Measurements from ENCODE around the gene FAM20B.

FAM20B gene

DNA sequence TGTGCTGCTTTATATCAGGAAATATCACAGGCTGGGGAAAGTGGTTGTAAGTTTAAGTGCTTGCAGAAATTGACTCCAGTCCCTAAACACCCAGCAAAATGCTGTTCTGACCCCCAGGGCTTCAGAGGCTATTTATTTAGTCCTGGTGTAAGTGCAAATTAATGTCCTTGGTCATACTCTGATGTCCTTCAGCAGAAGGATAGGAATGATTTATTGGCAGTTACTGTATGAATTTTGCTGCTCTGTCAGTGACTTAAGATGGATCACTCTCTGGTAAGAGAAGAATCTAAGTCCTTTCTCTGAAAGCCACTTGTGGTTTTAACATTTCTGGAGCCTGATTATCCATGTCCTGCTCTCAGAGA, 21.9 kb downstream of the FAM20B start:
- no peak for DNase-seq (ENCODE audit: low read depth in 2 of 3, low spot score in 1 of 3)

DNA sequence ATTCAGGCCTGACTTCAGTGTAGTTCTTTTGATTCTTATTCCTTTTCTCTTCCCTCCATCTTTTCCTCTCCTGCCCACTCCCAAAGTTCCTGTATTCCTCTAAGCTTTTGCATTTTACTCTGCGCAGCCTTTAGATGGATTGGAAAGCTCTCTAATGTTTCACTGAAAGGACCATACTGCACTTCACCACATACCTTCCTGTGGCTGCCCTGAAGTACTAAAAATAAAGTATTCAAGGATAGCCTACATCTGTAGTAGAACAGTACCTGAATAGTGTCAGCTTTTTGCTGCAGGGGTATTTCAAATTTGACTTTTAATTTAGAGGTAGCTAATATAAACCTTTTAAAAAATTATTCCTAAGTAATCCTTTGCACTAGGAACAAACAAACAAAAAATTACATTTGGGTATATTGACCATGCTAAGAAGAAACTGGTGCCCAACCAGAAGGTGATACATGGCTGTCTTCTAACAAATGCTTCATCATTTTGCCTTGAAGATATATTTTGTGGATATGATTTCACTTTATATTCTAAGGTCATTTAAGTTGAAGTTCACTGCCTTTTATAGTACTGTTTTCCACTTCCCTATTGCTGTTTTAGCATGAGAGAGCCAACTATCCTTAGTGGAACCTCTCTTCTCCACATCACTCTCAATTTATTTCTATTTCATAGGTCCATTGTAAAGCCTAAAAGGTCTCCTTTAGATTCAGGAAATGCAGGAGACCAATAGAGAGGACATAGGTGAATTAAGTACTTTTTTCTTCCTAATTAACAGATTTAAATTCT, 22.8 kb downstream of the FAM20B start:
- no peak for DNase-seq (ENCODE audit: low read depth in 2 of 3, low spot score in 1 of 3)

DNA sequence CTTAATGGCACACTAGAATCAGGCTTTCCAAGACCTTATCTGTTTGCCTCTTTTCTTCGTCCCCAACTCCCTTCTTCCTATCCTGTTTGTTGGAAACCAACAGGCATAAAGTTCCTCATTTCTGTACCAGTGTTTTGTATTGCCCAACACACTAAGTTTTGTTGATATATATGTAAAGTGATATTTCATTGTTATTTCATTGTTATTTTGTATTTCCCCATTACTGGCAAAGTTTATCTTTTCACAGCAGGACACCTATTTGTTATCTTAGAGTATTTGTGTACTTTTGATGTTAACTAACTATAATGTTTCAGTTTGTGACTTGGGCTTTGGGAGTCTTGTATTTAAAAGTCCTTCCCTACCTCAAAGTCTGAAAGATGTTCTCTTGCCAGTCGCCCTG, 27.1 kb downstream of the FAM20B start:
- DNase-seq (ENCODE audit: low read depth in 2 of 3, low spot score in 1 of 3) = no peak

- DNase-seq (ENCODE audit: low read depth in 2 of 3, low spot score in 1 of 3) = no peak
Observed at GRCh38 chr1:179053486-179053885, 27.8 kb downstream of the FAM20B start.

GRCh38 chr1:179055937-179056336, 30.2 kb downstream of the FAM20B start:
- no peak for DNase-seq (ENCODE audit: low read depth in 2 of 3, low spot score in 1 of 3)

DNA sequence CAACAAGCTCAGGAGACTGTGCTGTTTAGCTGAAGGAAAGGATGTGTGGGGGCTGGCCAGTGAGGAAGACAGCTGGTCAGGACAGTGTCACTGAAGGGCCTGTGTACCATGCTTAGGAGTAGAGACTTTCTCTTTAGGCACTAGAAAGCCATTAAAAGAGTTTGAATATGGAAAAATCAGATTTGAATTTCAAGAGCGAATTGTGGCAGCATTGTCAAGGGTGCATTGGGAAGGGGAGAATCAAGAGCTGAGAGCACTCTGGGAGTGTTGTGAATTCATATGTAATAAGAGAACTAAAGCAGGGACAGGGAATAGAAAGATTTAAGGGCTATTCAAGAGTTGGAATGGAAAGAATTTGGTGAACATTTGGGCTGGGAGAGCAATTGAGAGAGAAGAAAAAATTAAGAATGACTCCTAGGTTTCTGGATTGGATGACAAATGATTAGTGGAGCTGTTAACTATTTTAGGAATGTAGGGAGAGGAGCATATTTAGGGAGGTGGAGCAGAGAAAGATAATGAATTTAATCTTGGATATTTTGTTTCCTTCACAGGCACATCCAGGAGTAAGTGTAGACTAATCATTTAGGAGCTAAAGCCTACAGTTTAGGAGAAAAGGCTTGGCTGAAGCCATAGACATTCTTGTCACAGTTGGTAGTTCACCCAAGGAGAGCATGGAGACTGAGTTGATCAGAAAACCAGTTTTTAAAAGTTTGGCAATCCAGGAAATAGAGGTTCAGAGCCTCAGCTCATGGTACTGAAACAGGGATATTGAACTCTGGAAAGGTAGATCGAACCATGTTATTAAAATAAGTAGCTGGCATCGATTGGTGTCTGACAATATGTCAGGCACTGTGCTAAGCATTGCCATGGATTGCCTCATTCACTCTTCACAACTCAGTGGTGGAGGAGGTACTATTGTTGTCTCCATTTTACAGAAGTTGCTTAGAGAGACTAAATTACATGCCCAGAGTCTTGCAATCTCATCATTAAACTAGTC, 33.1 kb downstream of the FAM20B start:
- DNase-seq (ENCODE audit: low read depth in 2 of 3, low spot score in 1 of 3) = no peak

- DNase-seq (ENCODE audit: low read depth in 2 of 3, low spot score in 1 of 3) = no peak
Observed at GRCh38 chr1:179061360-179062282, 35.9 kb downstream of the FAM20B start.

DNA sequence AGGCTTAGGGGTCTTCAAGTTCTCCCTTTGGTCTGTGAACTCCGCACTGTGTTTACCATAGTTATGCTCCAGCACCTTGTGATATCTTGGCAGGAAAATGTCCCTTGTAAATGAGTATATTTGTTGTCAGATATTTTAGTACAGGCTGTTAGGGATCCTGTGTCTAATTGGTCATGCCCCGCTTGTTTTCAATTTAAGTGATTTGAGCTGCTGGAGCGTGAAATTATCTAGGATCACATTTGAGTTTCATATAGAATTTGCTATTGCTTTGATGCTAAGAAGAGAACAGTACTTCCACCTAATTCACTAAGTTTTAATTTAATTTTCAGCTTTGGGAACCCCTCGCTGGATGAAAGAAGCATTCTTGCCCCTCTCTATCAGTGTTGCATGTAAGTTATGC, 40.8 kb downstream of the FAM20B start:
- no peak for DNase-seq (ENCODE audit: low read depth in 2 of 3, low spot score in 1 of 3)

- DNase-seq (ENCODE audit: low read depth in 2 of 3, low spot score in 1 of 3) = no peak
Observed at GRCh38 chr1:179077396-179077795, 51.7 kb downstream of the FAM20B start.

DNA sequence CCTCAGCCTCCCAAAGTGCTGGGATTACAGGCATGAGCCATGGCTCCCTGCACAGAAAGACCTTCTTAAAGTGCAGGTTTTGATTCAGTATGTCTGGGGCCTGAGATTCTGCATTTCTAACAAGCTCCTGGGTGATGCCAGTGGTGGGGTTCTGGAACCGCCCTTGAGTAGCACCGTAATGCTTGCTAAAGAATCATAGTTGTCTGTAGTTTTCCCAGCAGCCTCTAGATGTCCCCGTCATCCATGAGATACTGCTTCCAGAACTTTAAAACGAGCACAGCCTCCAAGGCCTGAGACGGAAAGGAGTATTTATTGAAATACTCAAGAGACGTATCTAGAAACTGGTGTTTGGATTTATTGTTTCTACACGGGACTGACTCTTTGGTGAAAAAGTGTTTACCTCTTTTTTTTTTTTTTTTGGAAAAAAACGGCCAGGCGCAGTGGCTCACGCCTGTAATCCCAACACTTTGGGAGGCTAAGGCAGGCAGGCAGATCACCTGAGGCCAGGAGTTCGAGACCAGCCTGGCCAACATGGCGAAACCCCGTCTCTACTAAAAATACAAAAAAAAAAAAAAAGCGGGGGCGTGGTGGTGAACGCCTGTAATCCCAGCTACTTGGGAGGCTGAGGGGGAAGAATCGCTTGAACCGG, 53.5 kb downstream of the FAM20B start:
- peak; percentile 14 to 44 (median 15) for DNase-seq (ENCODE audit: low read depth in 2 of 3, low spot score in 1 of 3)

- DNase-seq (ENCODE audit: low read depth in 2 of 3, low spot score in 1 of 3) = peak; percentile 10 to 30 (median 17)
Observed at GRCh38 chr1:179080866-179081686, 55.4 kb downstream of the FAM20B start.

DNA sequence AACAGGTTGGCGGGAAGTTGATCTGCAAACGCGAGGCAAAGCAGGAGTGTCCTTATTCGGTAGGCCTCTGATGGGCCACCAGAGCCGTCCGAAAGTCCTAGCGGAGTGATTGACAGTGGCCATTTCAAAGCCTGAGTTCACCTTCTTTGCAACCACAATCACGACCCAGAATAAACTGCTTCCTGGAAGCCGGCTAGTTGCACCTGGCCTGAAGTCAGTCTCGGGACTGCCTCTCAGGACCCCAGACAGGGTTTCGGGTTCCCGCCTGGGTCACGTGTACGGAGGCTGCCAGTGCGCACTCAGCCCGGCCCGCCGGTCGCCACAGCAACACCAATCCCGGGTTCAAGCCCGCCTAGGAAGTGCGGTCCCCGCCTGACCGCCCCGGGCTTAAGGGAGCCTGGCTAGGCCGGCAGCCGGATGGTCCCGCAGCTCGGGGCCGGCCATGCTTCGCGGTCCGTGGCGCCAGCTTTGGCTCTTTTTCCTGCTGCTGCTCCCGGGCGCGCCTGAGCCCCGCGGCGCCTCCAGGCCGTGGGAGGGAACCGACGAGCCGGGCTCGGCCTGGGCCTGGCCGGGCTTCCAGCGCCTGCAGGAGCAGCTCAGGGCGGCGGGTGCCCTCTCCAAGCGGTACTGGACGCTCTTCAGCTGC, 56.1 kb downstream of the FAM20B start, which contains the start of gene TOR3A:
Gene TOR3A, plus strand, starts transcription at position 384 of the 646 bp plus-strand sequence. Its CDS starts 59 bp downstream, at position 443.
- DNase-seq (ENCODE audit: low read depth in 2 of 3, low spot score in 1 of 3) = peak; percentile 66 to 80 (median 73)

DNA sequence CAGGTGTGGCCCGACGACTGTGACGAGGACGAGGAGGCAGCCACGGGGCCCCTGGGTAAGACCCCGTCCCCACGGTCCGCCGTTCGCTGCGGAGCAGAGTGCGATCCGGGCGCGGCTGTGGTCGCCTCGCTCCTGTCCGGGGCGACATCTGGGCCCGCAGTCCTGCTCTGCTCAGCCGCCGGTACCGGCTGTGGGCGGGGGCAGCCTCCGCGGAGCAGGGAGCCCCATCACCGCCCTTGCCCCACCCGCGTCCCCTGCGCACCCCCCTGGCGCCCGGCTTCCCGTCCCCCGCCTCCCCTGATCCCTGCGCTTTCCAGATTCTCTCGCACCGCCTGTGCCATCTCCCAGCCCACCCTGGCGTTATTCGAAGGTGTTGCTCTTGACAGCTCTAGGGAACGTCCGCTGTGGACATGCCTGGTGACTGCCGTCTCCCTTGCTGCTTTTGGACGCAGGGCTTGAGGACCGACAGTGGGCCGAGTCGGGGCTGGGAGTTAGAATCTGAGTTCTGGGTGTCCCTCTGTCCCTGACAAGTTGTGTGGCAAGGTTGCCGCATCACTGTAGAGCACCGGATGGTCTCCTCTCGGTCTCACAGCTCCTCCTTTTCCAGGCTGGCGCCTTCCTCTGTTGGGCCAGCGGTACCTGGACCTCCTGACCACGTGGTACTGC, 56.8 kb downstream of the FAM20B start:
- DNase-seq (ENCODE audit: low read depth in 2 of 3, low spot score in 1 of 3) = peak in 2 of 3 donors; percentile 7 to 20

DNA sequence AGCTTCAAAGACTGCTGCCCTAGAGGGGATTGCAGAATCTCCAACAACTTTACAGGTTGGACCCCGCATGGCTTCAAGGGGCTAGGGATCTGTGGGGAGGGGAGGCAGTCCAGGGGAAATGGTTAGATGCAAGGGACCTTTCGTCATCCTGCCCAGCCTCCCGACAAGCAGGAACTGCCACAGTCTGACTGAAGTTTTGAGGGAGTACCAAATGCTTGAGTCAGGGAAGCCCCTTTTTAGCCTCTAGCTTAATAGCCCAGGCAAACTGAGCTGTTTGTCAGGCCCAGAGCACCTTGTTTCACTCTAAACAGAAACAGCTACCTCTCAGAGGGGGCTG, 57.3 kb downstream of the FAM20B start:
- DNase-seq (ENCODE audit: low read depth in 2 of 3, low spot score in 1 of 3) = no peak

- DNase-seq (ENCODE audit: low read depth in 2 of 3, low spot score in 1 of 3) = no peak
Observed at GRCh38 chr1:179083533-179083932, 57.8 kb downstream of the FAM20B start.

DNA sequence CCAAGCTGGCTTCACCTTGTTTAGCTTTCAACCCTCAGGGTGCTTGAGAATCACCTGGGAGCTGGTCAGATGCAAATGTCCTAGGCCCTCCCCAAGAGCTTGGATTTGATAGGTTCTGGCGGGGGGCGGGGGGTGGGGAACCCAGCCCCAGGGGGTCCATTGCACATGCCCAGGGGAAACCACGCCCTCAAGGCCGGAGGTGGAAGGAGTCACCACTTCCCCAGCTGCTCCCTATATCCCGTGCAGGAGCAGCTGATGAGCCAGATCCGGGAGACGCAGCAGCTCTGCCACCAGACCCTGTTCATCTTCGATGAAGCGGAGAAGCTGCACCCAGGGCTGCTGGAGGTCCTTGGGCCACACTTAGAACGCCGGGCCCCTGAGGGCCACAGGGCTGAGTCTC, 62.0 kb downstream of the FAM20B start:
- DNase-seq (ENCODE audit: low read depth in 2 of 3, low spot score in 1 of 3) = no peak

GRCh38 chr1:179089827-179090482, 64.3 kb downstream of the FAM20B start:
- DNase-seq (ENCODE audit: low read depth in 2 of 3, low spot score in 1 of 3) = no peak

DNA sequence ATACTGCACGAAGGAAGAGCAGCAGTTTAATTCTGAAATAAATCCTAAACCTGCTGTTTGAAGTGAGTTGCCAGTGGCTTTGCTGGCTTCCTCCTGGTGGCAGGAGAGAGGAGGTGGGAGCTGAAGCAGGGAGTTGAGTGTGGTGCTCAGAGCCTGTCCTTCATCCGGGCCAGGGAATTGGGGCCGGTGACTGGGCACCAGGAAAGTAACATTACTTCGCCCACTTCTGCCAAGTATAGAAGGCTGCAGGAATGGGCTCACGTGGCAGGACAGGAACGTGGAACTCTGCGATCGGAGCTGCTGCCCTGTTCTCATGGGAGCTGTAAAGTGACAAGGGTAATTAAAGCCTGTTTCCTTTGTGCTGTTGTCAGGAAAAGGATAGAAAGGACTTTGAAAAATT, 64.8 kb downstream of the FAM20B start:
- no peak for DNase-seq (ENCODE audit: low read depth in 2 of 3, low spot score in 1 of 3)

Measured in stimulated activated CD4-positive, alpha-beta T cell treated with anti-CD3 and anti-CD28 coated beads, Interleukin-12 subunit alpha, Interleukin-12 subunit beta, amount 100 ng/mL, for 48 hours (primary cell).